Measurements from ENCODE around the gene NXPH1. TPM values are rescaled to one million over a fixed set of nuclear protein-coding genes. Genes with fewer than 3 reads are reported as not detected.

NXPH1 gene
- total and polyA plus RNA-seq, 9 of the 15 experiments (the other 6 are each of a cell fraction or from before 2014, with no cell fraction given), result 0.16 TPM; not detected in 8

DNA sequence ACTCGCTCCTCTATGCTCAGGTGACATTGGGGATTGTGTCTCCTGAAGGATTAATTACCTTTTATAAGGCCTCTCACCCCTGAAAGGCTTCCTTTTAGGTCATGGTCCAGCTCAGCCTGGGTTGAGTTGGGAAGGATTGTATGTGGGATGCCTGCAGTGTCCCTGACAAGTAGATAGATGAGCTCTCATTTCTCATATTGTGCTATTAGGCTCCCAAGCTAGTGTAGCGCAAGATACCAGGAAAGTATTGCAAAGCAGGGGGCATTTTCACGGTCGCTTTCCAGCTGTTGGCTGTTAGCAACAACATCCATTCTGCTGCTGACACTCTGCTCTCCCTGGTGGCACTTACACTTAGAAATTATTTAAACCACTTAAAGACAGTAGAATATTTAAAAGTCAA lies 31.9 kb downstream of the NXPH1 start (continued):
- TF ChIP-seq, protein P1, sequence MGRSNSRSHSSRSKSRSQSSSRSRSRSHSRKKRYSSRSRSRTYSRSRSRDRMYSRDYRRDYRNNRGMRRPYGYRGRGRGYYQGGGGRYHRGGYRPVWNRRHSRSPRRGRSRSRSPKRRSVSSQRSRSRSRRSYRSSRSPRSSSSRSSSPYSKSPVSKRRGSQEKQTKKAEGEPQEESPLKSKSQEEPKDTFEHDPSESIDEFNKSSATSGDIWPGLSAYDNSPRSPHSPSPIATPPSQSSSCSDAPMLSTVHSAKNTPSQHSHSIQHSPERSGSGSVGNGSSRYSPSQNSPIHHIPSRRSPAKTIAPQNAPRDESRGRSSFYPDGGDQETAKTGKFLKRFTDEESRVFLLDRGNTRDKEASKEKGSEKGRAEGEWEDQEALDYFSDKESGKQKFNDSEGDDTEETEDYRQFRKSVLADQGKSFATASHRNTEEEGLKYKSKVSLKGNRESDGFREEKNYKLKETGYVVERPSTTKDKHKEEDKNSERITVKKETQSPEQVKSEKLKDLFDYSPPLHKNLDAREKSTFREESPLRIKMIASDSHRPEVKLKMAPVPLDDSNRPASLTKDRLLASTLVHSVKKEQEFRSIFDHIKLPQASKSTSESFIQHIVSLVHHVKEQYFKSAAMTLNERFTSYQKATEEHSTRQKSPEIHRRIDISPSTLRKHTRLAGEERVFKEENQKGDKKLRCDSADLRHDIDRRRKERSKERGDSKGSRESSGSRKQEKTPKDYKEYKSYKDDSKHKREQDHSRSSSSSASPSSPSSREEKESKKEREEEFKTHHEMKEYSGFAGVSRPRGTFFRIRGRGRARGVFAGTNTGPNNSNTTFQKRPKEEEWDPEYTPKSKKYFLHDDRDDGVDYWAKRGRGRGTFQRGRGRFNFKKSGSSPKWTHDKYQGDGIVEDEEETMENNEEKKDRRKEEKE (IDR thresholded peaks at IDR 0.05; ENCODE audit: borderline replicate concordance in 1 of 2, control insufficient read depth in 1 of 2, low read depth in 2 of 2, low read length in 1 of 2), result no peak
- TF ChIP-seq PTTG1 (tag; IDR thresholded peaks at IDR 0.05; ENCODE audit: low read depth), result no peak
- TF ChIP-seq HLTF (IDR thresholded peaks at IDR 0.05), result no peak
- TF ChIP-seq KDM5B (IDR thresholded peaks at IDR 0.05; ENCODE audit: insufficient replicate concordance, low read depth, low read length), result no peak
- TF ChIP-seq NUFIP1 (IDR thresholded peaks at IDR 0.05; ENCODE audit: partially characterized antibody), result no peak
- no peak for TF ChIP-seq ZNF830 (CRISPR knock-in tag; IDR thresholded peaks at IDR 0.05)
- no peak for TF ChIP-seq SIX5 (IDR thresholded peaks at IDR 0.05; ENCODE audit: borderline replicate concordance in 1 of 2, insufficient read depth in 1 of 2, low read depth in 1 of 2, low read length in 2 of 2)
- no peak for TF ChIP-seq THRAP3 (IDR thresholded peaks at IDR 0.05; ENCODE audit: borderline replicate concordance)
- TF ChIP-seq, protein P2, sequence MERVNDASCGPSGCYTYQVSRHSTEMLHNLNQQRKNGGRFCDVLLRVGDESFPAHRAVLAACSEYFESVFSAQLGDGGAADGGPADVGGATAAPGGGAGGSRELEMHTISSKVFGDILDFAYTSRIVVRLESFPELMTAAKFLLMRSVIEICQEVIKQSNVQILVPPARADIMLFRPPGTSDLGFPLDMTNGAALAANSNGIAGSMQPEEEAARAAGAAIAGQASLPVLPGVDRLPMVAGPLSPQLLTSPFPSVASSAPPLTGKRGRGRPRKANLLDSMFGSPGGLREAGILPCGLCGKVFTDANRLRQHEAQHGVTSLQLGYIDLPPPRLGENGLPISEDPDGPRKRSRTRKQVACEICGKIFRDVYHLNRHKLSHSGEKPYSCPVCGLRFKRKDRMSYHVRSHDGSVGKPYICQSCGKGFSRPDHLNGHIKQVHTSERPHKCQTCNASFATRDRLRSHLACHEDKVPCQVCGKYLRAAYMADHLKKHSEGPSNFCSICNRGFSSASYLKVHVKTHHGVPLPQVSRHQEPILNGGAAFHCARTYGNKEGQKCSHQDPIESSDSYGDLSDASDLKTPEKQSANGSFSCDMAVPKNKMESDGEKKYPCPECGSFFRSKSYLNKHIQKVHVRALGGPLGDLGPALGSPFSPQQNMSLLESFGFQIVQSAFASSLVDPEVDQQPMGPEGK (CRISPR knock-in tag; IDR thresholded peaks at IDR 0.05; ENCODE audit: borderline replicate concordance), result no peak
- no peak for TF ChIP-seq ELF4 (CRISPR knock-in tag; IDR thresholded peaks at IDR 0.05)
- TF ChIP-seq MXI1 (IDR thresholded peaks at IDR 0.05; ENCODE audit: low read depth, low read length), result no peak
- TF ChIP-seq BRD4 (IDR thresholded peaks at IDR 0.05), result no peak
- TF ChIP-seq CCAR2 (IDR thresholded peaks at IDR 0.05; ENCODE audit: low read depth, low read length), result no peak
- TF ChIP-seq MCM5 (IDR thresholded peaks at IDR 0.05; ENCODE audit: low read depth), result no peak
